ENCODE data around the gene SP3.
A peak's percentile ranks its signal among the peaks of the same experiment; 100 is the strongest.

GRCh38 chr2:173884025-173884802 is 81.0 kb downstream of the SP3 start:
- peak; percentile 50 for TF ChIP-seq CTCF (IDR thresholded peaks at IDR 0.05; ENCODE audit: low read depth, low read length)
- no peak for TF ChIP-seq EZH2phosphoT487 (IDR thresholded peaks at IDR 0.05; ENCODE audit: low read depth)
